ENCODE measurements around the gene CREB5. TPM values are rescaled to one million over a fixed set of nuclear protein-coding genes. Genes with fewer than 3 reads are reported as not detected.

The CREB5 gene
- total RNA-seq, 1 experiment from 2014 or later = 40.5 TPM

GRCh38 chr7:28714459-28715120 lies 302.3 kb downstream of the CREB5 start:
- intact Hi-C loops (cut with micrococcal nuclease) = no loop called here
- no peak overlapping the region for H3K4me3 Mint-ChIP-seq (ENCODE audit: unreplicated experiment)
- H3K27me3 Mint-ChIP-seq (ENCODE audit: insufficient read depth, unreplicated experiment) = no peaks in the 10 kb centered on the region
- peaks cover 7% of the 10 kb centered on the region for H3K36me3 Mint-ChIP-seq (ENCODE audit: insufficient read depth, unreplicated experiment)
- BruUV-seq (replicated peaks) = no TSS peak
- no peak for TF ChIP-seq CTCF (IDR thresholded peaks at IDR 0.05; ENCODE audit: unreplicated experiment)
- CTCF ChIA-PET = no interaction called here
- no peak for DNase-seq (ENCODE audit: unreplicated experiment)
- POLR2A ChIA-PET = interaction anchor here (0.6 to 0.7 kb wide), 2 partner anchors 366 to 1864 kb away, joined by 3 read pairs; no protein-coding TSS in a partner anchor
- no peaks in the 10 kb centered on the region for H3K9me3 Mint-ChIP-seq (ENCODE audit: unreplicated experiment)
- H3K27ac Mint-ChIP-seq (ENCODE audit: low read depth, unreplicated experiment) = no peak overlapping the region
- H3K4me1 Mint-ChIP-seq (ENCODE audit: insufficient read depth, unreplicated experiment) = no peaks in the 10 kb centered on the region

GRCh38 chr7:28717445-28718054 lies 305.2 kb downstream of the CREB5 start:
- no peak for TF ChIP-seq CTCF (IDR thresholded peaks at IDR 0.05; ENCODE audit: unreplicated experiment)
- Mint-ChIP-seq H3K27me3 (ENCODE audit: insufficient read depth, unreplicated experiment) (no peaks in the 10 kb centered on the region), H3K27ac (ENCODE audit: low read depth, unreplicated experiment) (no peak overlapping the region), H3K9me3 (ENCODE audit: unreplicated experiment) (no peaks in the 10 kb centered on the region), H3K4me1 (ENCODE audit: insufficient read depth, unreplicated experiment) (no peaks in the 10 kb centered on the region), H3K4me3 (ENCODE audit: unreplicated experiment) (no peak overlapping the region), H3K36me3 (ENCODE audit: insufficient read depth, unreplicated experiment) (peaks cover 7% of the 10 kb centered on the region)
- ChIA-PET POLR2A (interaction anchor here (1.0 kb wide), 1 partner anchor 30 kb away, joined by 4 read pairs; no protein-coding TSS in a partner anchor), CTCF (interaction anchor here (0.6 to 0.7 kb wide), 3 partner anchors 42 to 418 kb away, joined by 3 read pairs; no protein-coding TSS in a partner anchor)
- BruUV-seq (replicated peaks) = no TSS peak
- intact Hi-C loops (cut with micrococcal nuclease) = no loop called here
- DNase-seq (ENCODE audit: unreplicated experiment) = no peak

GRCh38 chr7:28718055-28718481 lies 305.8 kb downstream of the CREB5 start:
- H3K27ac Mint-ChIP-seq (ENCODE audit: low read depth, unreplicated experiment) = no peak overlapping the region
- POLR2A ChIA-PET = interaction anchor here (0.6 to 1.0 kb wide), 2 partner anchors 31 to 176 kb away, joined by 3 to 4 read pairs; no protein-coding TSS in a partner anchor
- no peak for DNase-seq (ENCODE audit: unreplicated experiment)
- no peaks in the 10 kb centered on the region for H3K9me3 Mint-ChIP-seq (ENCODE audit: unreplicated experiment)
- intact Hi-C loops (cut with micrococcal nuclease) = no loop called here
- CTCF ChIA-PET = no interaction called here
- H3K27me3 Mint-ChIP-seq (ENCODE audit: insufficient read depth, unreplicated experiment) = no peaks in the 10 kb centered on the region
- no peak overlapping the region for H3K4me3 Mint-ChIP-seq (ENCODE audit: unreplicated experiment)
- H3K4me1 Mint-ChIP-seq (ENCODE audit: insufficient read depth, unreplicated experiment) = no peaks in the 10 kb centered on the region
- BruUV-seq (replicated peaks) = no TSS peak
- H3K36me3 Mint-ChIP-seq (ENCODE audit: insufficient read depth, unreplicated experiment) = peaks cover 7% of the 10 kb centered on the region
- no peak for TF ChIP-seq CTCF (IDR thresholded peaks at IDR 0.05; ENCODE audit: unreplicated experiment)

- peaks cover 7% of the 10 kb centered on the region for H3K36me3 Mint-ChIP-seq (ENCODE audit: insufficient read depth, unreplicated experiment)
- no peak overlapping the region for H3K27ac Mint-ChIP-seq (ENCODE audit: low read depth, unreplicated experiment)
- intact Hi-C loops (cut with micrococcal nuclease) = no loop called here
- no peak for DNase-seq (ENCODE audit: unreplicated experiment)
- H3K27me3 Mint-ChIP-seq (ENCODE audit: insufficient read depth, unreplicated experiment) = no peaks in the 10 kb centered on the region
- ChIA-PET CTCF (interaction anchor here (0.6 kb wide), 1 partner anchor 13 kb away, joined by 3 read pairs; no protein-coding TSS in a partner anchor), POLR2A (interaction anchor here (0.6 kb wide), 1 partner anchor 176 kb away, joined by 3 read pairs; no protein-coding TSS in a partner anchor)
- no peaks in the 10 kb centered on the region for H3K4me1 Mint-ChIP-seq (ENCODE audit: insufficient read depth, unreplicated experiment)
- no peak for TF ChIP-seq CTCF (IDR thresholded peaks at IDR 0.05; ENCODE audit: unreplicated experiment)
- no TSS peak for BruUV-seq (replicated peaks)
- no peak overlapping the region for H3K4me3 Mint-ChIP-seq (ENCODE audit: unreplicated experiment)
- no peaks in the 10 kb centered on the region for H3K9me3 Mint-ChIP-seq (ENCODE audit: unreplicated experiment)
Observed at GRCh38 chr7:28718545-28718944, 306.2 kb downstream of the CREB5 start.
